NCI-H128 (cell line): Measurements from ENCODE around the gene GJB1.

Experiments
- DNase-seq: peaks from one replicate; lab custom pipeline; 2025; ENCODE audit not compliant: unreplicated experiment; lab: John Stamatoyannopoulos, UW

The GJB1 gene

GRCh38 chrX:71214604-71215337 lies 8.3 kb upstream of the GJB1 start:
- DNase-seq: no peak

GRCh38 chrX:71215338-71215912 lies 7.6 kb upstream of the GJB1 start:
- DNase-seq: no peak

GRCh38 chrX:71216485-71216884 lies 6.5 kb upstream of the GJB1 start:
- DNase-seq: no peak

GRCh38 chrX:71217298-71217697 lies 5.7 kb upstream of the GJB1 start:
- DNase-seq: no peak

- DNase-seq: no peak
Observed at GRCh38 chrX:71221145-71221544, 1.9 kb upstream of the GJB1 start.

- DNase-seq: no peak
Observed at GRCh38 chrX:71224098-71224708, 1.2 kb downstream of the GJB1 start.

- DNase-seq: no peak
Observed at GRCh38 chrX:71225009-71225408, 2.0 kb downstream of the GJB1 start.

- DNase-seq: no peak
Observed at GRCh38 chrX:71225676-71226075, 2.7 kb downstream of the GJB1 start.

GRCh38 chrX:71227370-71228062 lies 4.5 kb downstream of the GJB1 start:
- no peak for DNase-seq

GRCh38 chrX:71228063-71228642 lies 5.1 kb downstream of the GJB1 start:
- no peak for DNase-seq

- DNase-seq: no peak
Observed at GRCh38 chrX:71235482-71235881, 12.5 kb downstream of the GJB1 start.

GRCh38 chrX:71236836-71237235 lies 13.8 kb downstream of the GJB1 start:
- DNase-seq: no peak

- DNase-seq: no peak
Observed at GRCh38 chrX:71239781-71240180, 16.8 kb downstream of the GJB1 start.

- no peak for DNase-seq
Observed at GRCh38 chrX:71241301-71241700, 18.3 kb downstream of the GJB1 start.

- DNase-seq: no peak
Observed at GRCh38 chrX:71244359-71245128, 21.5 kb downstream of the GJB1 start.

- no peak for DNase-seq
Observed at GRCh38 chrX:71245159-71245558, 22.1 kb downstream of the GJB1 start.

GRCh38 chrX:71250841-71251240 lies 27.8 kb downstream of the GJB1 start:
- DNase-seq: no peak

- DNase-seq: no peak
Observed at GRCh38 chrX:71251466-71251973, 28.5 kb downstream of the GJB1 start.

GRCh38 chrX:71252221-71252620 lies 29.2 kb downstream of the GJB1 start:
- no peak for DNase-seq

GRCh38 chrX:71253253-71254091 lies 30.4 kb downstream of the GJB1 start:
- no peak for DNase-seq
